Lower leg skin (tissue), 4 donors: ENCODE data around the gene TRPC4AP. TPM values are rescaled to one million over a fixed set of nuclear protein-coding genes. Genes with fewer than 3 reads are reported as not detected.

Experiments
- DNase-seq, 2 donors: peaks; one replicate each; pipeline ENCODE4 v3.0.0-alpha.2; 2019; ENCODE audit warnings: low spot score in 2 of 2
- H3K4me3 ChIP-seq: fragments of 200-600 bp; sonication (generic); 2 replicates; pipeline ENCODE4 v1.5.1; 2017; ENCODE audit warnings: mild to moderate bottlenecking, low read depth; ENCODE audit not compliant: poor library complexity, severe bottlenecking
- POLR2A ChIP-seq, 2 donors: fragments of 450-650 bp; IDR thresholded peaks; one replicate each; pipeline ENCODE4 v1.6.1; 2016 to 2017; ENCODE audit warnings: antibody characterized with exemption in 2 of 2, mild to moderate bottlenecking in 1 of 2, moderate library complexity in 1 of 2
- WGBS, 2 donors: methylation state at CpG; one replicate each; pipeline ENCODE4 v1.1.5; 2018; 5-methylcytosine and 5-hydroxymethylcytosine counted together
- intact Hi-C: fragments of 100-400 bp; cut with DNase I; formaldehyde crosslinking; loops from one replicate; pipeline ENCODE4 v1.15.0; 2023; ENCODE audit warnings: low total_unique reads
- total RNA-seq, 4 donors: library from RNA; depleted of rRNA; stranded (reverse); fragments of >200 nt; gene quantifications; one replicate each; pipeline ENCODE4 v1.1.0, GENCODE V29; 2016
- TF ChIP-seq, protein P1 (sequence below), 3 donors: fragments of 450-650 bp; IDR thresholded peaks; one replicate each; pipeline ENCODE4 v1.5.1; 2016; ENCODE audit warnings: antibody characterized with exemption in 3 of 3, mild to moderate bottlenecking in 3 of 3, moderate library complexity in 2 of 3

TRPC4AP gene, protein sequence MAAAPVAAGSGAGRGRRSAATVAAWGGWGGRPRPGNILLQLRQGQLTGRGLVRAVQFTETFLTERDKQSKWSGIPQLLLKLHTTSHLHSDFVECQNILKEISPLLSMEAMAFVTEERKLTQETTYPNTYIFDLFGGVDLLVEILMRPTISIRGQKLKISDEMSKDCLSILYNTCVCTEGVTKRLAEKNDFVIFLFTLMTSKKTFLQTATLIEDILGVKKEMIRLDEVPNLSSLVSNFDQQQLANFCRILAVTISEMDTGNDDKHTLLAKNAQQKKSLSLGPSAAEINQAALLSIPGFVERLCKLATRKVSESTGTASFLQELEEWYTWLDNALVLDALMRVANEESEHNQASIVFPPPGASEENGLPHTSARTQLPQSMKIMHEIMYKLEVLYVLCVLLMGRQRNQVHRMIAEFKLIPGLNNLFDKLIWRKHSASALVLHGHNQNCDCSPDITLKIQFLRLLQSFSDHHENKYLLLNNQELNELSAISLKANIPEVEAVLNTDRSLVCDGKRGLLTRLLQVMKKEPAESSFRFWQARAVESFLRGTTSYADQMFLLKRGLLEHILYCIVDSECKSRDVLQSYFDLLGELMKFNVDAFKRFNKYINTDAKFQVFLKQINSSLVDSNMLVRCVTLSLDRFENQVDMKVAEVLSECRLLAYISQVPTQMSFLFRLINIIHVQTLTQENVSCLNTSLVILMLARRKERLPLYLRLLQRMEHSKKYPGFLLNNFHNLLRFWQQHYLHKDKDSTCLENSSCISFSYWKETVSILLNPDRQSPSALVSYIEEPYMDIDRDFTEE
- total RNA-seq, result 10 to 100 TPM; 40.3 to 64.5 (median 50.0) TPM

DNA sequence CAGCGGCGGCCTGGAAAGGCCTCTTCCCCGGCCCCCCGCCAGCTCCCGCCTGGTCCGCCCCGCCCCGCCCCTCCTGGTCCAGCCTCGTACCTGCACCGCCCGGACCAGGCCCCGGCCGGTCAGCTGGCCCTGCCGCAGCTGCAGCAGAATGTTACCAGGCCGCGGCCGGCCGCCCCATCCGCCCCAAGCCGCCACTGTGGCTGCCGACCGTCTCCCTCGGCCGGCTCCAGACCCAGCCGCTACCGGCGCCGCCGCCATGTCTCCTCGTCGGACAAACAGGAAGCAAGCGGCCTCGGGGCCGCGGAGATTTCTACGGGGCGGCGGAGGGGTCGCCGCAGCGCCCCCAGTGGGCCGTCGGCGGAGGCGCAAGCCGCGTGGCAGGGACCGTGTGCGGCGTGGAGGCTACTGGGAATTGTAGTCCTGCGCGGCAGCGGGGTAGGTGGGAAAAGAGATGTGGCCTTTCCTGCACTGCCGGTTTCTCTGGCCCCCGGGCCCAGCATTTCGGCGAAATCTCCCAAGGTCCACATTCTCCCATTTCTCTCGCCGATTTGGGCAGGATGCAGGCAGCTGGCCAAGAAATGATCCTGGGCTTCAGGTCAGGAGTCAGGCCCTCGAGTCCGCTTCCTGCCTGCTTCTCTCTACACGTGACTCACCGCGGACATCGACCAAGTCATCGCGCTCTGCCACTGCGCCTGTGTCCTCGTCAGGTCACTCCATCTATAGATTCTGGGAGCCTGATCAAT lies at the start of gene TRPC4AP:
TRPC4AP (minus strand) TSS at position 284 of the 743 bp plus-strand sequence; CDS start at position 258, 26 bp downstream.
- TF ChIP-seq, protein P1, sequence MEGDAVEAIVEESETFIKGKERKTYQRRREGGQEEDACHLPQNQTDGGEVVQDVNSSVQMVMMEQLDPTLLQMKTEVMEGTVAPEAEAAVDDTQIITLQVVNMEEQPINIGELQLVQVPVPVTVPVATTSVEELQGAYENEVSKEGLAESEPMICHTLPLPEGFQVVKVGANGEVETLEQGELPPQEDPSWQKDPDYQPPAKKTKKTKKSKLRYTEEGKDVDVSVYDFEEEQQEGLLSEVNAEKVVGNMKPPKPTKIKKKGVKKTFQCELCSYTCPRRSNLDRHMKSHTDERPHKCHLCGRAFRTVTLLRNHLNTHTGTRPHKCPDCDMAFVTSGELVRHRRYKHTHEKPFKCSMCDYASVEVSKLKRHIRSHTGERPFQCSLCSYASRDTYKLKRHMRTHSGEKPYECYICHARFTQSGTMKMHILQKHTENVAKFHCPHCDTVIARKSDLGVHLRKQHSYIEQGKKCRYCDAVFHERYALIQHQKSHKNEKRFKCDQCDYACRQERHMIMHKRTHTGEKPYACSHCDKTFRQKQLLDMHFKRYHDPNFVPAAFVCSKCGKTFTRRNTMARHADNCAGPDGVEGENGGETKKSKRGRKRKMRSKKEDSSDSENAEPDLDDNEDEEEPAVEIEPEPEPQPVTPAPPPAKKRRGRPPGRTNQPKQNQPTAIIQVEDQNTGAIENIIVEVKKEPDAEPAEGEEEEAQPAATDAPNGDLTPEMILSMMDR (IDR thresholded peaks at IDR 0.05), result peak in 2 of 3 donors; percentile 20 to 94
- TF ChIP-seq POLR2A (IDR thresholded peaks at IDR 0.05), result no peak
- intact Hi-C loops, result no loop called here
- 2 to 7% methylated on average over 26 to 36 of the region's 69 CpGs for WGBS, 2 donors
- peak; percentile 85 to 97 for DNase-seq
- peak within 1 kb of the TSS; percentile 80 for H3K4me3 ChIP-seq

DNA sequence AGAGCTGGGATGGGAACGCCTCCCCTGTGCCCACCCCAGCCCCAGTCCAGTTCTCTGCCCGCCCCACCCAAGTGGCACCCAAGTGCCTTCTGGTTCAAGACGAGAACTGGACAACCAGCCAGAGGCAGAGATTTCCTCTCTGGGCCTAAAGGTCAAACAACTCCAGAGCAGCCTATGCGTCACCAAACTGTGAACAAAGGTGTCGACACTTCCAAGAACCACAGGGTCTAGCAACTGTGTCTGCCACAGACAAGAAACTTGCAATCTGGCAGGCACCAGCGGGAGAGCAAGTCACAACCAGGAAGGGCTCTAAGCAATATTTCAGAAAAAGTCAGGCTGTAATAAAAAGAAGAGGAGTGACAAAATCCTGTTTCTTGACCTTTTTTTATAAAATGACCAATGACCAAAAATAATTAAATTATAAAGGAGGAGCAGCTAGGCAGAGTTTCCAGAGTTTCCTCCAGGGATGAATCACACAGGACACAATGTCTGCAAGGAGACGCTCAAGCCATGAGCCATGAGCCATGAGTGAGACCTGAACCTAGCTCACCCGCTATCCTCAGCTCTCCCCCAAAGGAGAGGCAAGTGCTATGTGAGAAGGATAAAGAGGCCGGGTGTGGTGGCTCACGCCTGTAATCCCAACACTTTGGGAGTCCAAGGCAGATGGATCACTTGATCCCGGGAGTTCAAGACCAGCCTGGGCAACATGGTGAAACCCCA lies 43.4 kb upstream of the TRPC4AP start:
- TF ChIP-seq, protein P1 (IDR thresholded peaks at IDR 0.05), result no peak
- no peak for TF ChIP-seq POLR2A (IDR thresholded peaks at IDR 0.05)
- no peak overlapping the region for H3K4me3 ChIP-seq
- intact Hi-C loops, result no loop called here
- DNase-seq, result peak in 1 of 2 donors; percentile 68
- 79 to 86% methylated on average over 11 of the region's 11 CpGs for WGBS, 2 donors

DNA sequence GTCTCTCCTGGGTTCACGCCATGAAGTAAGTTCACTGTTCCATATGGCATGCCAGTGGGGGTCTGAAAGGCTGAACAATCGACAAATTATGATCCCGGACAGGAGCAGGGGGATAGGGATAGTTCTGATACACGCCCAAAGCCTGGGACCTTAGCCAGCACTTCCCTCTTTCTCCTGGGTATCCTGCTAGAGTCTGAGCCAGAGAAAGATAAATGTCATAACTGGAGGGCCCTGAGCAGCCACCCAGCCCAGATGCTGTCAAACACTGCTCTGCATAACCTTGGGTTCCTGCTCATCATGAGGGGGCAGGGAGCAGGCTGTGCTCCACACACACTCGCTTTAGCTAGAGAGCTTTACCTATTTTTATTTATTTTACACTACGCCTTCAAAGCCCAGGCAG lies 42.3 kb upstream of the TRPC4AP start:
- WGBS, 2 donors, result 67 to 73% methylated on average over 6 of the region's 6 CpGs
- H3K4me3 ChIP-seq, result no peak overlapping the region
- DNase-seq, result no peak
- no peak for TF ChIP-seq POLR2A (IDR thresholded peaks at IDR 0.05)
- TF ChIP-seq, protein P1 (IDR thresholded peaks at IDR 0.05), result no peak
- intact Hi-C loops, result no loop called here

DNA sequence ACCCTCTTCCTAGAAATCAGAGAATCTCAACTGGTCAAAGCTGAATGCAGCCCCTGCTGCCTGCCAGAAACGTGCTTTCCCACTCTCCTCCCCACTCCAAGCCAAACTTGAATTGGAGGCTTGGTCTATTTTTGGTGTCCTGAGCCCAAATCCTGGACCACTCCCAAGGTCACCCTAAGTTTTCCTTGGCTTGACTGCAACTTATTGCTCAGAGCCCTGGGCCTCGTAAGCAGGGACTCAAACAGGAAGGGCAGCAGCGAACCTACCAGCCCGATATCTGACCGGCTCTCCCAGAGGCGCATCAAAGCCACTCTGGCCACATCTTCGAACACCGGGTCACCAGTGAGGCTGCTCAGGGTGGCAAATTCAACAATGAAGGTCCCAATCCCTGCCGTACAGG lies 41.9 kb upstream of the TRPC4AP start:
- intact Hi-C loops, result no loop called here
- WGBS, 2 donors, result 78 to 85% methylated on average over 9 of the region's 9 CpGs
- TF ChIP-seq POLR2A (IDR thresholded peaks at IDR 0.05), result no peak
- TF ChIP-seq, protein P1 (IDR thresholded peaks at IDR 0.05), result no peak
- DNase-seq, result no peak
- no peak overlapping the region for H3K4me3 ChIP-seq

DNA sequence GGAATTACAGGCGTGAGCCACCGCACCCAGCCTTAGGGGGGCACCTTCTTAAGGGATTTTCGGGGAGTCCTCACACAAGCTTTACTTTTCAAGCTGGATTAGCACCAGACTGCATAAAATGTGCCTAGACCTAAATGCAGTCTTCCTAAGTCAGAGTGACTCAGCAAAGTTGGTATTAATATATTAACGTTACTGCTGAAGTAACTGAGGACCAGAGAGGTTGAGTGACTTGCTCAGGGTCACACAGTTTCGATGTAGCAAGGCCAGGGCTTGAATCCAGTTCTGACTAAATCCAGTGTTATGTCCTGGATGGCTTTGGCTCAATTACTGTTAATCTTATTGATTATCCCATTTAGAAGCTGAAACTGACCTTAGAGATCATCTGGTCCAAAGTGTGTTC lies 41.1 kb upstream of the TRPC4AP start:
- no peak for TF ChIP-seq POLR2A (IDR thresholded peaks at IDR 0.05)
- TF ChIP-seq, protein P1 (IDR thresholded peaks at IDR 0.05), result no peak
- H3K4me3 ChIP-seq, result no peak overlapping the region
- DNase-seq, result no peak
- 81 to 88% methylated on average over 5 of the region's 5 CpGs for WGBS, 2 donors
- intact Hi-C loops, result no loop called here
